ENCODE data around the gene CACYBP. TPM values are rescaled to one million over a fixed set of nuclear protein-coding genes. Genes with fewer than 3 reads are reported as not detected.

CACYBP gene
- total and polyA plus RNA-seq, 2 of the 13 experiments (the other 11 are each of a cell fraction or from before 2014, with no cell fraction given) = 18.4 to 183 TPM

GRCh38 chr1:175023043-175023921 lies 23.5 kb downstream of the CACYBP start, which contains the start of gene MRPS14 (continued):
- TF ChIP-seq MYC (CRISPR knock-in tag; IDR thresholded peaks at IDR 0.05; ENCODE audit: borderline replicate concordance) (peak; percentile 79; the same call in 1 of the 2 replicates), MED1 (CRISPR knock-in tag; IDR thresholded peaks at IDR 0.05) (peak; percentile 72), ZNF101 (CRISPR knock-in tag; IDR thresholded peaks at IDR 0.05; ENCODE audit: borderline replicate concordance, low read depth) (no peak), CC2D1A (CRISPR knock-in tag; IDR thresholded peaks at IDR 0.05) (no peak), ZNF615 (CRISPR knock-in tag; IDR thresholded peaks at IDR 0.05; ENCODE audit: borderline replicate concordance) (no peak), SAFB2 (CRISPR knock-in tag; IDR thresholded peaks at IDR 0.05; ENCODE audit: borderline replicate concordance, low read depth) (0 out of 2 replicates have a peak, but pooled peaks have one; percentile 25), ARID4A (CRISPR knock-in tag; IDR thresholded peaks at IDR 0.05; ENCODE audit: borderline replicate concordance) (peak; percentile 83), HNRNPK (IDR thresholded peaks at IDR 0.05; ENCODE audit: low read depth, low read length, poor library complexity, severe bottlenecking) (no peak), SMYD3 (CRISPR knock-in tag; IDR thresholded peaks at IDR 0.05) (no peak; the same call in 1 of the 2 replicates), ZNF709 (CRISPR knock-in tag; IDR thresholded peaks at IDR 0.05) (no peak), ZMYM2 (CRISPR knock-in tag; IDR thresholded peaks at IDR 0.05) (no peak), EED (CRISPR knock-in tag; IDR thresholded peaks at IDR 0.05) (peak; percentile 61; the same call in 1 of the 2 replicates), MTERF4 (CRISPR knock-in tag; IDR thresholded peaks at IDR 0.05) (no peak), ZBTB49 (CRISPR knock-in tag; IDR thresholded peaks at IDR 0.05; ENCODE audit: borderline replicate concordance) (no peak), ZNF441 (CRISPR knock-in tag; IDR thresholded peaks at IDR 0.05; ENCODE audit: borderline replicate concordance) (no peak), E2F1 (CRISPR knock-in tag; IDR thresholded peaks at IDR 0.05) (no peak), ZNF180 (CRISPR knock-in tag; IDR thresholded peaks at IDR 0.05; ENCODE audit: borderline replicate concordance, low read depth) (no peak), ZNF883 (CRISPR knock-in tag; IDR thresholded peaks at IDR 0.05; ENCODE audit: not compliant biosample characterization) (no peak), DNMT1 (CRISPR knock-in tag; IDR thresholded peaks at IDR 0.05) (0 out of 2 replicates have a peak, but pooled peaks have one; percentile 42)

Data from HepG2 (cell line).